GM23248 (cell line): ENCODE results near the gene KLHL41.

Experiments
- EZH2 ChIP-seq: fragments of 200-600 bp; sonication (generic); IDR thresholded peaks from 2 replicates; pipeline ENCODE4 v1.6.1; 2018; ENCODE audit warnings: antibody characterized with exemption, mild to moderate bottlenecking; ENCODE audit not compliant: insufficient read depth, poor library complexity, severe bottlenecking
- EZH2phosphoT487 ChIP-seq: fragments of 200-600 bp; sonication (generic); IDR thresholded peaks from 2 replicates; pipeline ENCODE4 v1.6.1; 2018; ENCODE audit warnings: antibody characterized with exemption, moderate library complexity, mild to moderate bottlenecking, low read depth; ENCODE audit not compliant: insufficient read depth

GRCh38 chr2:169464466-169464865, 45.0 kb upstream of the KLHL41 start:
- TF ChIP-seq EZH2 (no peak), EZH2phosphoT487 (no peak)
